ENCODE results near the gene C9orf40.
A peak's percentile ranks its signal among the peaks of the same experiment; 100 is the strongest.

C9orf40 gene

GRCh38 chr9:74952201-74953151 is at the start of gene C9orf40:
Gene C9orf40, minus strand, starts transcription at chr9:74952912. Its CDS starts 301 bp downstream, at chr9:74952611.
- DNase-seq: peak; percentile 68

- peak; percentile 44 for DNase-seq
Measured at GRCh38 chr9:75001719-75002421, 49.2 kb upstream of the C9orf40 start.

GRCh38 chr9:75000835-75001234 is 48.1 kb upstream of the C9orf40 start:
- no peak for DNase-seq

- DNase-seq: no peak
Measured at GRCh38 chr9:74985041-74985440, 32.3 kb upstream of the C9orf40 start.

GRCh38 chr9:74983709-74984108 is 31.0 kb upstream of the C9orf40 start:
- no peak for DNase-seq

- DNase-seq: no peak
Measured at GRCh38 chr9:74979844-74980243, 27.1 kb upstream of the C9orf40 start.

- DNase-seq: no peak
Measured at GRCh38 chr9:74977287-74977686, 24.6 kb upstream of the C9orf40 start.

- DNase-seq: no peak
Measured at GRCh38 chr9:74975538-74975937, 22.8 kb upstream of the C9orf40 start.

- DNase-seq: no peak
Measured at GRCh38 chr9:74974558-74974957, 21.8 kb upstream of the C9orf40 start.

GRCh38 chr9:74973714-74974113 is 21.0 kb upstream of the C9orf40 start:
- no peak for DNase-seq

GRCh38 chr9:74963056-74963455 is 10.3 kb upstream of the C9orf40 start:
- no peak for DNase-seq

- no peak for DNase-seq
Measured at GRCh38 chr9:74961496-74961895, 8.8 kb upstream of the C9orf40 start.

- DNase-seq: no peak
Measured at GRCh38 chr9:74960561-74960960, 7.8 kb upstream of the C9orf40 start.

- DNase-seq: no peak
Measured at GRCh38 chr9:74958587-74958986, 5.9 kb upstream of the C9orf40 start.

GRCh38 chr9:74953235-74953751 is 581 bp upstream of the C9orf40 start:
- DNase-seq: no peak

GRCh38 chr9:74951725-74952151 is 974 bp downstream of the C9orf40 start:
- DNase-seq: no peak

- no peak for DNase-seq
Measured at GRCh38 chr9:74951107-74951720, 1.5 kb downstream of the C9orf40 start.

GRCh38 chr9:74949859-74950855 is 2.6 kb downstream of the C9orf40 start:
- no peak for DNase-seq

GRCh38 chr9:74948937-74949336 is 3.8 kb downstream of the C9orf40 start:
- no peak for DNase-seq

- no peak for DNase-seq
Measured at GRCh38 chr9:74946686-74947085, 6.0 kb downstream of the C9orf40 start.

- DNase-seq: no peak
Measured at GRCh38 chr9:74942801-74943200, 9.9 kb downstream of the C9orf40 start.

GRCh38 chr9:74940600-74940999 is 12.1 kb downstream of the C9orf40 start:
- DNase-seq: no peak

All from NCI-H2081 treated with DMSO at 0.1 percent for 48 hours (cell line).